Naive thymus-derived CD8-positive, alpha-beta T cell (primary cell): Measurements from ENCODE around the gene METTL23. TPM values are rescaled to one million over a fixed set of nuclear protein-coding genes. Genes with fewer than 3 reads are reported as not detected.
"Not testable (repeated sequence)": the region's sequence is repeated elsewhere in the genome, so short reads cannot be mapped to it uniquely, and the experiment has no call there.

Experiments used
- ATAC-seq, 2 donors: fragments of 150-1000 bp; cut with Tn5 transposase in 1 of 2; sonication (Bioruptor Pico), chemical (Tn5 transposase) in 1 of 2; 1 replicate in 1 of 2; 2 replicates in 1 of 2; pipeline ENCODE4 v1.10.0; 2021; ENCODE audit warnings: mild to moderate bottlenecking in 2 of 2, moderate library complexity in 2 of 2
- POLR2A ChIA-PET: fragments of 350-600 bp; sonication (Branson Sonifier 250); formaldehyde crosslinking; loops from one replicate; lab custom pipeline; 2021; ENCODE audit warnings: antibody characterized with exemption; lab: Charles Lee
- DNase-seq, 10 donors: peaks; one replicate each; pipeline versions ENCODE4 v3.0.0 to v3.0.0-alpha.2; 2020 to 2022
- H3K27ac Mint-ChIP-seq, 10 donors: one replicate each; pipeline ENCODE4 v1.8.0; 2020 to 2022; ENCODE audit warnings: mild to moderate bottlenecking in 10 of 10, mixed read lengths in 10 of 10, moderate library complexity in 4 of 10, inconsistent platforms in 1 of 10
- H3K27me3 Mint-ChIP-seq, 5 donors: one replicate each; pipeline ENCODE4 v1.8.0; 2021 to 2022; ENCODE audit warnings: mixed read lengths in 5 of 5
- H3K36me3 Mint-ChIP-seq, 3 donors: one replicate each; pipeline ENCODE4 v1.8.0; 2020 to 2022; ENCODE audit warnings: mixed read lengths in 3 of 3, mild to moderate bottlenecking in 2 of 3, inconsistent platforms in 1 of 3
- H3K4me1 Mint-ChIP-seq, 4 donors: one replicate each; pipeline ENCODE4 v1.8.0; 2021 to 2022; ENCODE audit warnings: mixed read lengths in 4 of 4
- H3K4me3 Mint-ChIP-seq, 10 donors: one replicate each; pipeline ENCODE4 v1.8.0; 2020 to 2022; ENCODE audit warnings: mild to moderate bottlenecking in 10 of 10, mixed read lengths in 10 of 10, moderate library complexity in 6 of 10, inconsistent platforms in 1 of 10
- H3K9me3 Mint-ChIP-seq, 9 donors: one replicate each; pipeline ENCODE4 v1.8.0; 2020 to 2022; ENCODE audit warnings: mixed read lengths in 9 of 9, mild to moderate bottlenecking in 3 of 9, inconsistent platforms in 1 of 9, moderate library complexity in 1 of 9
- polyA plus RNA-seq, 3 donors: library from polyadenylated mRNA; unstranded; fragments of 300-500 nt; fragmentation: Illumina TruSeq; gene quantifications; one replicate each; pipeline ENCODE4 v1.2.3, GENCODE V29; 2021
- total RNA-seq, 8 experiments: library from RNA in 2 of 8; stranded (reverse) in 2 of 8; gene quantifications; one replicate each; pipeline ENCODE4 v1.2.3 and lab custom pipeline; 2021 to 2026

Gene METTL23
- total and polyA plus RNA-seq, 5 experiments from 2014 or later: 86.2 to 154 (median 140) TPM

GRCh38 chr17:76698466-76698977 is 28.1 kb upstream of the METTL23 start:
- H3K36me3 Mint-ChIP-seq, H3K4me3 Mint-ChIP-seq, H3K27me3 Mint-ChIP-seq, ATAC-seq, H3K27ac Mint-ChIP-seq, H3K9me3 Mint-ChIP-seq: not testable (repeated sequence)
- peak in 1 of 10 donors; percentile 42 for DNase-seq
- peaks cover 2 to 14% (median 5%) of the 10 kb centered on the region in 4 donors for H3K4me1 Mint-ChIP-seq
- POLR2A ChIA-PET: interaction anchor here (0.6 kb wide), 1 partner anchor 211 kb away, joined by 4 read pairs; no protein-coding TSS in a partner anchor

- DNase-seq: peak in 1 of 10 donors; percentile 4
- Mint-ChIP-seq H3K36me3 (no peaks in the 10 kb centered on the region), H3K27me3 (no peaks in the 10 kb centered on the region), H3K4me1 (peaks cover 2 to 14% (median 5%) of the 10 kb centered on the region in 4 donors), H3K4me3 (peak overlapping the region in 1 of 10 donors; percentile 1), H3K27ac (peak overlapping the region in 7 of 10 donors; percentile 11 to 86 (median 43)), H3K9me3 (no peaks in the 10 kb centered on the region)
- peak in 1 of 2 donors; percentile 39 for ATAC-seq
- POLR2A ChIA-PET: no interaction called here
These were observed 26.4 kb upstream of the METTL23 start for GRCh38 chr17:76700270-76700616.

GRCh38 chr17:76700617-76701470 is 25.8 kb upstream of the METTL23 start:
- Mint-ChIP-seq H3K36me3 (no peaks in the 10 kb centered on the region), H3K9me3 (no peaks in the 10 kb centered on the region), H3K27me3 (no peaks in the 10 kb centered on the region), H3K4me3 (peak overlapping the region in 6 of 10 donors; percentile 1 to 52 (median 24)), H3K4me1 (peaks cover 0 to 8% (median 2%) of the 10 kb centered on the region in 4 donors), H3K27ac (peak overlapping the region in 9 of 10 donors; percentile 4 to 86 (median 43))
- DNase-seq (peak in 1 of 10 donors; percentile 62), ATAC-seq (peak; percentile 56 to 77)
- POLR2A ChIA-PET: interaction anchor here (0.6 kb wide), 1 partner anchor 144 kb away, joined by 3 read pairs; no protein-coding TSS in a partner anchor

- POLR2A ChIA-PET: interaction anchor here (0.6 kb wide), 1 partner anchor 145 kb away, joined by 3 read pairs; no protein-coding TSS in a partner anchor
- Mint-ChIP-seq H3K27me3 (no peaks in the 10 kb centered on the region), H3K4me3 (no peak overlapping the region), H3K27ac (peak overlapping the region in 3 of 10 donors; percentile 25 to 74 (median 71)), H3K36me3 (no peaks in the 10 kb centered on the region), H3K4me1 (peaks cover 0 to 7% (median 1%) of the 10 kb centered on the region in 4 donors), H3K9me3 (no peaks in the 10 kb centered on the region)
- ATAC-seq: no peak
- DNase-seq: peak in 1 of 10 donors; percentile 16
These were observed 25.1 kb upstream of the METTL23 start for GRCh38 chr17:76701471-76701967.

- Mint-ChIP-seq H3K4me1 (peaks cover 0 to 4% (median 0%) of the 10 kb centered on the region in 4 donors), H3K27me3 (no peaks in the 10 kb centered on the region), H3K4me3 (no peak overlapping the region), H3K9me3 (no peaks in the 10 kb centered on the region), H3K27ac (peak overlapping the region in 2 of 10 donors; percentile 6 to 25), H3K36me3 (no peaks in the 10 kb centered on the region)
- ATAC-seq: no peak
- peak in 1 of 10 donors; percentile 14 for DNase-seq
- POLR2A ChIA-PET: interaction anchor here (0.6 kb wide), 1 partner anchor 146 kb away, joined by 3 read pairs; no protein-coding TSS in a partner anchor
These were observed 24.6 kb upstream of the METTL23 start for GRCh38 chr17:76702076-76702475.

GRCh38 chr17:76702941-76703637 is 23.6 kb upstream of the METTL23 start:
- Mint-ChIP-seq H3K27me3 (no peaks in the 10 kb centered on the region), H3K27ac (peak overlapping the region in 2 of 10 donors; percentile 44 to 62), H3K4me1 (peaks cover 0 to 4% (median 0%) of the 10 kb centered on the region in 4 donors), H3K4me3 (no peak overlapping the region), H3K9me3 (no peaks in the 10 kb centered on the region), H3K36me3 (no peaks in the 10 kb centered on the region)
- POLR2A ChIA-PET: interaction anchor here (1.0 kb wide), 1 partner anchor 35 kb away, joined by 3 read pairs; the partner anchor contains the start of gene MFSD11
- DNase-seq (no peak), ATAC-seq (no peak)

- Mint-ChIP-seq H3K4me3 (no peak overlapping the region), H3K4me1 (peaks cover 0 to 10% (median 1%) of the 10 kb centered on the region in 4 donors), H3K27me3 (no peaks in the 10 kb centered on the region), H3K27ac (no peak overlapping the region), H3K36me3 (no peaks in the 10 kb centered on the region), H3K9me3 (no peaks in the 10 kb centered on the region)
- POLR2A ChIA-PET: no interaction called here
- no peak for ATAC-seq
- peak in 1 of 10 donors; percentile 9 for DNase-seq
These were observed 21.8 kb upstream of the METTL23 start for GRCh38 chr17:76704805-76705204.

- peak overlapping the region in 1 of 10 donors; percentile 22 for H3K4me3 Mint-ChIP-seq
- POLR2A ChIA-PET: interaction anchor here (0.7 to 0.8 kb wide), 3 partner anchors 13 to 1463 kb away, joined by 4 to 6 read pairs (median 4); no protein-coding TSS in a partner anchor
These were observed 19.8 kb upstream of the METTL23 start for GRCh38 chr17:76706817-76707216.

GRCh38 chr17:76707985-76708807 is 18.4 kb upstream of the METTL23 start:
- DNase-seq (peak in 1 of 10 donors; percentile 51), ATAC-seq (no peak)
- H3K9me3 Mint-ChIP-seq: no peaks in the 10 kb centered on the region
- peaks cover 0 to 20% (median 14%) of the 10 kb centered on the region in 4 donors for H3K4me1 Mint-ChIP-seq
- peak overlapping the region in 2 of 10 donors; percentile 15 to 67 for H3K27ac Mint-ChIP-seq
- H3K4me3 Mint-ChIP-seq: peak overlapping the region in 5 of 10 donors; percentile 52 to 86 (median 58)
- no peaks in the 10 kb centered on the region for H3K36me3 Mint-ChIP-seq
- H3K27me3 Mint-ChIP-seq: no peaks in the 10 kb centered on the region
- POLR2A ChIA-PET: interaction anchor here (0.9 kb wide), 1 partner anchor 36 kb away, joined by 3 read pairs; no protein-coding TSS in a partner anchor

More at GRCh38 chr17:76706817-76707216, 19.8 kb upstream of the METTL23 start:
- Mint-ChIP-seq H3K36me3 (no peaks in the 10 kb centered on the region), H3K27ac (no peak overlapping the region), H3K4me1 (peaks cover 0 to 15% (median 10%) of the 10 kb centered on the region in 4 donors), H3K27me3 (no peaks in the 10 kb centered on the region), H3K9me3 (no peaks in the 10 kb centered on the region)
- no peak for ATAC-seq
- no peak for DNase-seq

GRCh38 chr17:76709077-76709950 is 17.3 kb upstream of the METTL23 start:
- POLR2A ChIA-PET: interaction anchor here (0.5 to 1.0 kb wide), 5 partner anchors 16 to 657 kb away, joined by 3 to 8 read pairs (median 4); no protein-coding TSS in a partner anchor
- Mint-ChIP-seq H3K9me3 (no peaks in the 10 kb centered on the region), H3K4me3 (peak overlapping the region; percentile 55 to 86 (median 68)), H3K27me3 (no peaks in the 10 kb centered on the region), H3K36me3 (no peaks in the 10 kb centered on the region), H3K27ac (peak overlapping the region in 6 of 10 donors; percentile 18 to 83 (median 66)), H3K4me1 (peaks cover 9 to 31% (median 25%) of the 10 kb centered on the region in 4 donors)
- DNase-seq (peak in 1 of 10 donors; percentile 58), ATAC-seq (no peak)
